Upper lobe of right lung (tissue), 1 donor: ENCODE data around the gene INVS. TPM values are rescaled to one million over a fixed set of nuclear protein-coding genes. Genes with fewer than 3 reads are reported as not detected.
"Not testable (repeated sequence)": the region's sequence is repeated elsewhere in the genome, so short reads cannot be mapped to it uniquely, and the experiment has no call there.

Source experiments
- ATAC-seq: fragments of 200-7000 bp; cut with Tn5 transposase; one replicate; pipeline ENCODE4 v1.9.1; 2020; ENCODE audit warnings: mild to moderate bottlenecking, moderate library complexity
- DNase-seq: peaks from one replicate; pipeline ENCODE4 v3.0.0-alpha.2; 2020
- H3K27ac ChIP-seq: fragments of 200-600 bp; one replicate; pipeline ENCODE4 v1.8.0; 2022
- H3K27me3 ChIP-seq: fragments of 200-600 bp; one replicate; pipeline ENCODE4 v1.8.0; 2022; ENCODE audit warnings: mild to moderate bottlenecking
- H3K36me3 ChIP-seq: fragments of 200-600 bp; one replicate; pipeline ENCODE4 v1.8.0; 2022
- H3K4me1 ChIP-seq: fragments of 200-600 bp; one replicate; pipeline ENCODE4 v1.8.0; 2022
- H3K4me3 ChIP-seq: fragments of 200-600 bp; one replicate; pipeline ENCODE4 v1.8.0; 2022; ENCODE audit warnings: mild to moderate bottlenecking
- H3K9me3 ChIP-seq: fragments of 200-600 bp; one replicate; pipeline ENCODE4 v1.8.0; 2022
- CTCF ChIP-seq: fragments of 200-600 bp; IDR thresholded peaks from one replicate; pipeline ENCODE4 v1.8.0; 2022; ENCODE audit warnings: antibody characterized with exemption
- intact Hi-C: fragments of 100-400 bp; cut with DNase I; formaldehyde crosslinking; loops from one replicate; pipeline ENCODE4 v1.11.0; 2022
- total RNA-seq: library from RNA; stranded (reverse); fragmentation: NEBNext Ultra II Directional; extraction: Animal tissue kit (Norgen Biotek cat#: 25700); gene quantifications from one replicate; pipeline ENCODE4 v1.2.1, GENCODE V29; 2021
- donor health status: DM: no; HTN: yes; CAD: no; lungs with severe emphysema.

Gene INVS
- total RNA-seq, 1 donor from 2014 or later: 22.2 TPM

GRCh38 chr9:100058699-100059579, 40.1 kb upstream of the INVS start:
- no peak for TF ChIP-seq CTCF
- ATAC-seq (no peak), DNase-seq (no peak)
- Histone ChIP-seq H3K9me3 (no peaks in the 10 kb centered on the region), H3K27ac (no peak overlapping the region), H3K27me3 (no peaks in the 10 kb centered on the region), H3K4me3 (no peak overlapping the region), H3K36me3 (peaks cover 34% of the 10 kb centered on the region), H3K4me1 (no peaks in the 10 kb centered on the region)
- intact Hi-C loops: no loop called here

GRCh38 chr9:100062683-100063082, 36.4 kb upstream of the INVS start:
- H3K4me3 ChIP-seq, H3K27ac ChIP-seq, H3K27me3 ChIP-seq, H3K4me1 ChIP-seq, ATAC-seq, DNase-seq, H3K9me3 ChIP-seq, intact Hi-C loops: not testable (repeated sequence)
- H3K36me3 ChIP-seq: peaks cover 19% of the 10 kb centered on the region

- intact Hi-C loops: no loop called here
- no peak for DNase-seq
- ATAC-seq: no peak
- H3K9me3 ChIP-seq: no peaks in the 10 kb centered on the region
- no peaks in the 10 kb centered on the region for H3K4me1 ChIP-seq
- no peak for TF ChIP-seq CTCF
- H3K4me3 ChIP-seq: no peak overlapping the region
- no peaks in the 10 kb centered on the region for H3K27me3 ChIP-seq
- peaks cover 14% of the 10 kb centered on the region for H3K36me3 ChIP-seq
- H3K27ac ChIP-seq: no peak overlapping the region
Measured at GRCh38 chr9:100063185-100063584, 35.9 kb upstream of the INVS start.

GRCh38 chr9:100064872-100065581, 34.0 kb upstream of the INVS start:
- DNase-seq: no peak
- intact Hi-C loops: no loop called here

GRCh38 chr9:100066539-100066938, 32.5 kb upstream of the INVS start:
- no peaks in the 10 kb centered on the region for H3K4me1 ChIP-seq
- peak overlapping the region; percentile 1 for H3K4me3 ChIP-seq
- ATAC-seq: peak; percentile 73
- DNase-seq: no peak
- no peaks in the 10 kb centered on the region for H3K9me3 ChIP-seq
- no peaks in the 10 kb centered on the region for H3K27me3 ChIP-seq
- intact Hi-C loops: no loop called here
- H3K27ac ChIP-seq: peak overlapping the region; percentile 2
- no peaks in the 10 kb centered on the region for H3K36me3 ChIP-seq
- no peak for TF ChIP-seq CTCF

More at GRCh38 chr9:100064872-100065581, 34.0 kb upstream of the INVS start:
- Histone ChIP-seq H3K27me3 (no peaks in the 10 kb centered on the region), H3K9me3 (no peaks in the 10 kb centered on the region), H3K4me1 (no peaks in the 10 kb centered on the region), H3K36me3 (no peaks in the 10 kb centered on the region), H3K27ac (no peak overlapping the region), H3K4me3 (no peak overlapping the region)
- TF ChIP-seq CTCF: no peak
- ATAC-seq: no peak

GRCh38 chr9:100067990-100068389, 31.1 kb upstream of the INVS start:
- H3K27ac ChIP-seq, H3K27me3 ChIP-seq, ATAC-seq, H3K4me1 ChIP-seq, H3K4me3 ChIP-seq, H3K9me3 ChIP-seq, DNase-seq, H3K36me3 ChIP-seq, intact Hi-C loops: not testable (repeated sequence)

GRCh38 chr9:100069068-100069467, 30.0 kb upstream of the INVS start:
- H3K4me1 ChIP-seq, H3K4me3 ChIP-seq, DNase-seq, intact Hi-C loops, H3K27me3 ChIP-seq, H3K27ac ChIP-seq, ATAC-seq, H3K9me3 ChIP-seq, H3K36me3 ChIP-seq: not testable (repeated sequence)
